GM23338 (cell line): ENCODE results near the gene GRID1. TPM values are rescaled to one million over a fixed set of nuclear protein-coding genes. Genes with fewer than 3 reads are reported as not detected.

Experiments used
- ATAC-seq: fragments of 200-7000 bp; cut with Tn5 transposase; 3 replicates; pipeline ENCODE4 v1.9.1; 2020
- DNase-seq: peaks from one replicate; pipeline ENCODE4 v3.0.0-alpha.2; 2015; ENCODE audit warnings: low spot score
- H2AFZ ChIP-seq: fragments of 200-600 bp; sonication (generic); 2 replicates; pipeline ENCODE4 v1.8.0; 2016; ENCODE audit warnings: antibody characterized with exemption, mild to moderate bottlenecking, moderate library complexity
- H3F3A ChIP-seq: fragments of 200-600 bp; sonication (generic); replicated peaks from 2 replicates; pipeline ENCODE4 v1.8.0; 2017; ENCODE audit warnings: antibody characterized with exemption, mixed run types, low read depth
- H3K27ac ChIP-seq: fragments of 200-600 bp; sonication (generic); 2 replicates; pipeline ENCODE4 v1.6.1; 2016; ENCODE audit warnings: low read depth
- H3K27me3 ChIP-seq: fragments of 200-600 bp; sonication (generic); 2 replicates; pipeline ENCODE4 v1.8.0; 2016; ENCODE audit warnings: mild to moderate bottlenecking, mixed run types, moderate library complexity; ENCODE audit not compliant: insufficient read depth
- H3K36me3 ChIP-seq: fragments of 200-600 bp; sonication (generic); 2 replicates; pipeline ENCODE4 v1.8.0; 2016; ENCODE audit warnings: mild to moderate bottlenecking; ENCODE audit not compliant: insufficient read depth
- H3K4me1 ChIP-seq: fragments of 200-600 bp; sonication (generic); 2 replicates; pipeline ENCODE4 v1.8.0; 2016; ENCODE audit warnings: mild to moderate bottlenecking, moderate library complexity; ENCODE audit not compliant: insufficient read depth
- H3K4me2 ChIP-seq: fragments of 200-600 bp; sonication (generic); 2 replicates; pipeline ENCODE4 v1.7.1; 2017; ENCODE audit warnings: mixed run types
- H3K4me3 ChIP-seq: fragments of 200-600 bp; sonication (generic); 2 replicates; pipeline ENCODE4 v1.6.1; 2016; ENCODE audit warnings: mixed run types
- H3K79me2 ChIP-seq: fragments of 200-600 bp; sonication (generic); replicated peaks from 2 replicates; pipeline ENCODE4 v1.8.0; 2017; ENCODE audit warnings: mild to moderate bottlenecking; ENCODE audit not compliant: insufficient read depth
- H3K9me2 ChIP-seq: fragments of 200-600 bp; sonication (generic); 2 replicates; pipeline ENCODE4 v1.8.0; 2017; ENCODE audit not compliant: insufficient read depth
- H4K20me1 ChIP-seq: fragments of 200-600 bp; sonication (generic); replicated peaks from 2 replicates; pipeline ENCODE4 v1.8.0; 2017; ENCODE audit warnings: mild to moderate bottlenecking; ENCODE audit not compliant: insufficient read depth
- H3K27ac Mint-ChIP-seq: 2 replicates; pipeline ENCODE4 v1.8.0; 2020; ENCODE audit warnings: inconsistent platforms, mild to moderate bottlenecking, moderate library complexity, mixed read lengths
- H3K27me3 Mint-ChIP-seq: 3 replicates; pipeline ENCODE4 v1.8.0; 2022; ENCODE audit warnings: low read depth, mild to moderate bottlenecking, moderate library complexity, mixed read lengths, inconsistent platforms; ENCODE audit not compliant: insufficient read depth, poor library complexity
- H3K36me3 Mint-ChIP-seq: 3 replicates; pipeline ENCODE4 v1.8.0; 2021; ENCODE audit warnings: low read depth, mild to moderate bottlenecking, inconsistent platforms, moderate library complexity, mixed read lengths
- H3K4me1 Mint-ChIP-seq: 3 replicates; pipeline ENCODE4 v1.8.0; 2020; ENCODE audit warnings: mild to moderate bottlenecking, inconsistent platforms, mixed read lengths
- H3K4me3 Mint-ChIP-seq: 3 replicates; pipeline ENCODE4 v1.8.0; 2021; ENCODE audit warnings: moderate library complexity, mild to moderate bottlenecking, inconsistent platforms, mixed read lengths
- H3K9me3 Mint-ChIP-seq: 3 replicates; pipeline ENCODE4 v1.8.0; 2020; ENCODE audit warnings: moderate library complexity, mild to moderate bottlenecking, inconsistent platforms, mixed read lengths
- CREB1 ChIP-seq: fragments of 250-450 bp; sonication (Bioruptor Pico); IDR thresholded peaks from 2 replicates; pipeline ENCODE4 v1.5.0; 2020; ENCODE audit warnings: low read depth, mild to moderate bottlenecking, moderate library complexity
- EZH2 ChIP-seq: fragments of 200-600 bp; sonication (generic); IDR thresholded peaks from one replicate; pipeline ENCODE4 v1.8.0; 2017; ENCODE audit warnings: antibody characterized with exemption, mild to moderate bottlenecking, low read depth; ENCODE audit not compliant: unreplicated experiment
- EZH2phosphoT487 ChIP-seq: fragments of 200-600 bp; sonication (generic); IDR thresholded peaks from one replicate; pipeline ENCODE4 v1.8.1; 2018; ENCODE audit warnings: antibody characterized with exemption; ENCODE audit not compliant: unreplicated experiment
- JUNB ChIP-seq: IDR thresholded peaks from one replicate; pipeline ENCODE4 v1.6.1; 2016; ENCODE audit warnings: antibody characterized with exemption; ENCODE audit not compliant: unreplicated experiment
- NANOG ChIP-seq: IDR thresholded peaks from 2 replicates; pipeline ENCODE4 v1.6.1; 2016; ENCODE audit warnings: antibody characterized with exemption, borderline replicate concordance
- POLR2AphosphoS5 ChIP-seq: IDR thresholded peaks from 2 replicates; pipeline ENCODE4 v1.6.1; 2016; ENCODE audit warnings: antibody characterized with exemption, low read depth
- STAT1 ChIP-seq: IDR thresholded peaks from one replicate; pipeline ENCODE4 v1.6.1; 2016; ENCODE audit warnings: antibody characterized with exemption; ENCODE audit not compliant: unreplicated experiment
- ZNF114 ChIP-seq: fragments of 250-450 bp; sonication (Bioruptor Pico); IDR thresholded peaks from 2 replicates; pipeline ENCODE4 v1.5.0; 2020; ENCODE audit warnings: mild to moderate bottlenecking, moderate library complexity
- ZNF331 ChIP-seq: fragments of 250-450 bp; sonication (Bioruptor Pico); IDR thresholded peaks from 2 replicates; pipeline ENCODE4 v1.5.0; 2020; ENCODE audit warnings: low read depth, mild to moderate bottlenecking, moderate library complexity
- polyA plus RNA-seq: library from polyadenylated mRNA; unstranded; fragments of >200 nt; fragmentation: Nextera tagmentation; extraction: Ambion mirVana; gene quantifications from 2 replicates; pipeline ENCODE4 v1.2.1, GENCODE V29; 2016
- total RNA-seq: library from RNA; depleted of rRNA; stranded (reverse); fragments of >200 nt; shearing (Covaris generic); gene quantifications from 2 replicates; pipeline ENCODE4 v1.2.3, GENCODE V29; 2014
- TF ChIP-seq, protein P1 (sequence below): IDR thresholded peaks from 2 replicates; pipeline ENCODE4 v1.6.1; 2016; ENCODE audit warnings: antibody characterized with exemption
- TF ChIP-seq, protein P2 (sequence below): fragments of 250-450 bp; sonication (Bioruptor Pico); IDR thresholded peaks from 2 replicates; pipeline ENCODE4 v1.5.0; 2020; ENCODE audit warnings: mild to moderate bottlenecking, moderate library complexity
- TF ChIP-seq, protein P3 (sequence below): IDR thresholded peaks from one replicate; pipeline ENCODE4 v1.6.1; 2018; ENCODE audit warnings: antibody characterized with exemption; ENCODE audit not compliant: unreplicated experiment
- TF ChIP-seq, protein P4 (sequence below), 2 experiments: fragments of 200-600 bp in 1 of 2; sonication (generic) in 1 of 2; conservative IDR thresholded peaks; 2 replicates each; pipeline versions ENCODE4 v1.5.1 to v1.6.1; 2016 to 2017; ENCODE audit warnings: antibody characterized with exemption in 2 of 2, low read depth in 2 of 2, mild to moderate bottlenecking in 2 of 2, moderate library complexity in 1 of 2

Gene GRID1
- total and polyA plus RNA-seq, 2 experiments from 2014 or later: 0.14 to 0.15 TPM

DNA sequence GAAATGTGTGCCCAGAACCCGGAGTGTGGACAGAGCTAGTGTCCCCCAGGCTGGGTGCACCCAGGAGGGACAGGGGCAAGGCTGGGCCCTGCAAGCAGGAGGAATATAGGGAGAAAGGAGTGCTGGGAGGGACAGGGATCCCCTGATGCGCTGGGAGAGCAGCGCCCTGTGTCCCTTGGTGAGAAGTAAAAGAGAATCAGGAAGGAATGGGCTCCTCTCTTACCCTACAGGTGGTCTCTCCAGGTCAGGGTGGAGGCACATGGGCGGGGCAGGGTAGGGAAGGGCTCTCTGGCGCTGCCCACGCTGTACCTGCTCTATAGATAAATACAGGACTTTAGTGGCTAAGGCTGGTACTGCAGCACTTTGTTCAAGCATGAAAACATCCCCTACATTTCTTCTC is 753.8 kb downstream of the GRID1 start:
- H3K4me1 Mint-ChIP-seq: no peaks in the 10 kb centered on the region
- peaks cover 90% of the 10 kb centered on the region for H3K9me3 Mint-ChIP-seq
- H3K9me2 ChIP-seq: no peaks in the 10 kb centered on the region
- no peaks in the 10 kb centered on the region for H4K20me1 ChIP-seq
- no peak overlapping the region for H3K27ac Mint-ChIP-seq
- no peak overlapping the region for H3K4me2 ChIP-seq
- DNase-seq (peak; percentile 33), ATAC-seq (peak; percentile 88)
- no peak overlapping the region for H3K27ac ChIP-seq
- H3K36me3 Mint-ChIP-seq: peaks cover 12% of the 10 kb centered on the region; the same call in 2 of the 3 replicates
- no peak overlapping the region for H3K4me3 Mint-ChIP-seq
- H3F3A ChIP-seq: no peaks in the 10 kb centered on the region
- H3K79me2 ChIP-seq: no peaks in the 10 kb centered on the region
- no peak for TF ChIP-seq NANOG
- TF ChIP-seq, protein P1, sequence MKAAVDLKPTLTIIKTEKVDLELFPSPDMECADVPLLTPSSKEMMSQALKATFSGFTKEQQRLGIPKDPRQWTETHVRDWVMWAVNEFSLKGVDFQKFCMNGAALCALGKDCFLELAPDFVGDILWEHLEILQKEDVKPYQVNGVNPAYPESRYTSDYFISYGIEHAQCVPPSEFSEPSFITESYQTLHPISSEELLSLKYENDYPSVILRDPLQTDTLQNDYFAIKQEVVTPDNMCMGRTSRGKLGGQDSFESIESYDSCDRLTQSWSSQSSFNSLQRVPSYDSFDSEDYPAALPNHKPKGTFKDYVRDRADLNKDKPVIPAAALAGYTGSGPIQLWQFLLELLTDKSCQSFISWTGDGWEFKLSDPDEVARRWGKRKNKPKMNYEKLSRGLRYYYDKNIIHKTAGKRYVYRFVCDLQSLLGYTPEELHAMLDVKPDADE: no peak
- TF ChIP-seq POLR2AphosphoS5: no peak
- no peak for TF ChIP-seq EZH2phosphoT487
- no peak for TF ChIP-seq STAT1
- TF ChIP-seq ZNF331 (CRISPR knock-in tag): no peak
- TF ChIP-seq, protein P2, sequence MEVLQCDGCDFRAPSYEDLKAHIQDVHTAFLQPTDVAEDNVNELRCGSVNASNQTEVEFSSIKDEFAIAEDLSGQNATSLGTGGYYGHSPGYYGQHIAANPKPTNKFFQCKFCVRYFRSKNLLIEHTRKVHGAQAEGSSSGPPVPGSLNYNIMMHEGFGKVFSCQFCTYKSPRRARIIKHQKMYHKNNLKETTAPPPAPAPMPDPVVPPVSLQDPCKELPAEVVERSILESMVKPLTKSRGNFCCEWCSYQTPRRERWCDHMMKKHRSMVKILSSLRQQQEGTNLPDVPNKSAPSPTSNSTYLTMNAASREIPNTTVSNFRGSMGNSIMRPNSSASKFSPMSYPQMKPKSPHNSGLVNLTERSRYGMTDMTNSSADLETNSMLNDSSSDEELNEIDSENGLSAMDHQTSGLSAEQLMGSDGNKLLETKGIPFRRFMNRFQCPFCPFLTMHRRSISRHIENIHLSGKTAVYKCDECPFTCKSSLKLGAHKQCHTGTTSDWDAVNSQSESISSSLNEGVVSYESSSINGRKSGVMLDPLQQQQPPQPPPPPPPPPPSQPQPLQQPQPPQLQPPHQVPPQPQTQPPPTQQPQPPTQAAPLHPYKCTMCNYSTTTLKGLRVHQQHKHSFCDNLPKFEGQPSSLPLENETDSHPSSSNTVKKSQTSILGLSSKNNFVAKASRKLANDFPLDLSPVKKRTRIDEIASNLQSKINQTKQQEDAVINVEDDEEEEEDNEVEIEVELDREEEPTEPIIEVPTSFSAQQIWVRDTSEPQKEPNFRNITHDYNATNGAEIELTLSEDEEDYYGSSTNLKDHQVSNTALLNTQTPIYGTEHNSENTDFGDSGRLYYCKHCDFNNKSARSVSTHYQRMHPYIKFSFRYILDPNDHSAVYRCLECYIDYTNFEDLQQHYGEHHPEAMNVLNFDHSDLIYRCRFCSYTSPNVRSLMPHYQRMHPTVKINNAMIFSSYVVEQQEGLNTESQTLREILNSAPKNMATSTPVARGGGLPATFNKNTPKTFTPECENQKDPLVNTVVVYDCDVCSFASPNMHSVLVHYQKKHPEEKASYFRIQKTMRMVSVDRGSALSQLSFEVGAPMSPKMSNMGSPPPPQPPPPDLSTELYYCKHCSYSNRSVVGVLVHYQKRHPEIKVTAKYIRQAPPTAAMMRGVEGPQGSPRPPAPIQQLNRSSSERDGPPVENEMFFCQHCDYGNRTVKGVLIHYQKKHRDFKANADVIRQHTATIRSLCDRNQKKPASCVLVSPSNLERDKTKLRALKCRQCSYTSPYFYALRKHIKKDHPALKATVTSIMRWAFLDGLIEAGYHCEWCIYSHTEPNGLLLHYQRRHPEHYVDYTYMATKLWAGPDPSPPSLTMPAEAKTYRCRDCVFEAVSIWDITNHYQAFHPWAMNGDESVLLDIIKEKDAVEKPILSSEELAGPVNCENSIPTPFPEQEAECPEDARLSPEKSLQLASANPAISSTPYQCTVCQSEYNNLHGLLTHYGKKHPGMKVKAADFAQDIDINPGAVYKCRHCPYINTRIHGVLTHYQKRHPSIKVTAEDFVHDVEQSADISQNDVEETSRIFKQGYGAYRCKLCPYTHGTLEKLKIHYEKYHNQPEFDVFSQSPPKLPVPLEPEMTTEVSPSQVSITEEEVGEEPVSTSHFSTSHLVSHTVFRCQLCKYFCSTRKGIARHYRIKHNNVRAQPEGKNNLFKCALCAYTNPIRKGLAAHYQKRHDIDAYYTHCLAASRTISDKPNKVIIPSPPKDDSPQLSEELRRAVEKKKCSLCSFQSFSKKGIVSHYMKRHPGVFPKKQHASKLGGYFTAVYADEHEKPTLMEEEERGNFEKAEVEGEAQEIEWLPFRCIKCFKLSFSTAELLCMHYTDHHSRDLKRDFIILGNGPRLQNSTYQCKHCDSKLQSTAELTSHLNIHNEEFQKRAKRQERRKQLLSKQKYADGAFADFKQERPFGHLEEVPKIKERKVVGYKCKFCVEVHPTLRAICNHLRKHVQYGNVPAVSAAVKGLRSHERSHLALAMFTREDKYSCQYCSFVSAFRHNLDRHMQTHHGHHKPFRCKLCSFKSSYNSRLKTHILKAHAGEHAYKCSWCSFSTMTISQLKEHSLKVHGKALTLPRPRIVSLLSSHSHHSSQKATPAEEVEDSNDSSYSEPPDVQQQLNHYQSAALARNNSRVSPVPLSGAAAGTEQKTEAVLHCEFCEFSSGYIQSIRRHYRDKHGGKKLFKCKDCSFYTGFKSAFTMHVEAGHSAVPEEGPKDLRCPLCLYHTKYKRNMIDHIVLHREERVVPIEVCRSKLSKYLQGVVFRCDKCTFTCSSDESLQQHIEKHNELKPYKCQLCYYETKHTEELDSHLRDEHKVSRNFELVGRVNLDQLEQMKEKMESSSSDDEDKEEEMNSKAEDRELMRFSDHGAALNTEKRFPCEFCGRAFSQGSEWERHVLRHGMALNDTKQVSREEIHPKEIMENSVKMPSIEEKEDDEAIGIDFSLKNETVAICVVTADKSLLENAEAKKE (CRISPR knock-in tag): no peak
- no peak for TF ChIP-seq EZH2
- TF ChIP-seq, protein P3, sequence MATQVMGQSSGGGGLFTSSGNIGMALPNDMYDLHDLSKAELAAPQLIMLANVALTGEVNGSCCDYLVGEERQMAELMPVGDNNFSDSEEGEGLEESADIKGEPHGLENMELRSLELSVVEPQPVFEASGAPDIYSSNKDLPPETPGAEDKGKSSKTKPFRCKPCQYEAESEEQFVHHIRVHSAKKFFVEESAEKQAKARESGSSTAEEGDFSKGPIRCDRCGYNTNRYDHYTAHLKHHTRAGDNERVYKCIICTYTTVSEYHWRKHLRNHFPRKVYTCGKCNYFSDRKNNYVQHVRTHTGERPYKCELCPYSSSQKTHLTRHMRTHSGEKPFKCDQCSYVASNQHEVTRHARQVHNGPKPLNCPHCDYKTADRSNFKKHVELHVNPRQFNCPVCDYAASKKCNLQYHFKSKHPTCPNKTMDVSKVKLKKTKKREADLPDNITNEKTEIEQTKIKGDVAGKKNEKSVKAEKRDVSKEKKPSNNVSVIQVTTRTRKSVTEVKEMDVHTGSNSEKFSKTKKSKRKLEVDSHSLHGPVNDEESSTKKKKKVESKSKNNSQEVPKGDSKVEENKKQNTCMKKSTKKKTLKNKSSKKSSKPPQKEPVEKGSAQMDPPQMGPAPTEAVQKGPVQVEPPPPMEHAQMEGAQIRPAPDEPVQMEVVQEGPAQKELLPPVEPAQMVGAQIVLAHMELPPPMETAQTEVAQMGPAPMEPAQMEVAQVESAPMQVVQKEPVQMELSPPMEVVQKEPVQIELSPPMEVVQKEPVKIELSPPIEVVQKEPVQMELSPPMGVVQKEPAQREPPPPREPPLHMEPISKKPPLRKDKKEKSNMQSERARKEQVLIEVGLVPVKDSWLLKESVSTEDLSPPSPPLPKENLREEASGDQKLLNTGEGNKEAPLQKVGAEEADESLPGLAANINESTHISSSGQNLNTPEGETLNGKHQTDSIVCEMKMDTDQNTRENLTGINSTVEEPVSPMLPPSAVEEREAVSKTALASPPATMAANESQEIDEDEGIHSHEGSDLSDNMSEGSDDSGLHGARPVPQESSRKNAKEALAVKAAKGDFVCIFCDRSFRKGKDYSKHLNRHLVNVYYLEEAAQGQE: no peak
- no peak for TF ChIP-seq ZNF114 (CRISPR knock-in tag)
- TF ChIP-seq CREB1: no peak
- TF ChIP-seq JUNB: no peak
- TF ChIP-seq, protein P4, sequence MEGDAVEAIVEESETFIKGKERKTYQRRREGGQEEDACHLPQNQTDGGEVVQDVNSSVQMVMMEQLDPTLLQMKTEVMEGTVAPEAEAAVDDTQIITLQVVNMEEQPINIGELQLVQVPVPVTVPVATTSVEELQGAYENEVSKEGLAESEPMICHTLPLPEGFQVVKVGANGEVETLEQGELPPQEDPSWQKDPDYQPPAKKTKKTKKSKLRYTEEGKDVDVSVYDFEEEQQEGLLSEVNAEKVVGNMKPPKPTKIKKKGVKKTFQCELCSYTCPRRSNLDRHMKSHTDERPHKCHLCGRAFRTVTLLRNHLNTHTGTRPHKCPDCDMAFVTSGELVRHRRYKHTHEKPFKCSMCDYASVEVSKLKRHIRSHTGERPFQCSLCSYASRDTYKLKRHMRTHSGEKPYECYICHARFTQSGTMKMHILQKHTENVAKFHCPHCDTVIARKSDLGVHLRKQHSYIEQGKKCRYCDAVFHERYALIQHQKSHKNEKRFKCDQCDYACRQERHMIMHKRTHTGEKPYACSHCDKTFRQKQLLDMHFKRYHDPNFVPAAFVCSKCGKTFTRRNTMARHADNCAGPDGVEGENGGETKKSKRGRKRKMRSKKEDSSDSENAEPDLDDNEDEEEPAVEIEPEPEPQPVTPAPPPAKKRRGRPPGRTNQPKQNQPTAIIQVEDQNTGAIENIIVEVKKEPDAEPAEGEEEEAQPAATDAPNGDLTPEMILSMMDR (conservative IDR thresholded peaks at IDR 0.05; ENCODE audit: low read depth in 2 of 2): no peak; a peak in 1 of 4 replicates
- H3K4me1 ChIP-seq: no peaks in the 10 kb centered on the region
- H3K27me3 Mint-ChIP-seq: peaks cover 7% of the 10 kb centered on the region
- H3K4me3 ChIP-seq: no peak overlapping the region
- H3K27me3 ChIP-seq: no peaks in the 10 kb centered on the region
- H2AFZ ChIP-seq: no peak overlapping the region
- no peaks in the 10 kb centered on the region for H3K36me3 ChIP-seq
